GM12873 (cell line): ENCODE results near the gene CYB561A3.

Experiments used
- CTCF ChIP-seq: IDR thresholded peaks from 2 replicates; pipeline ENCODE4 v1.5.1; 2012; ENCODE audit warnings: low read depth, mild to moderate bottlenecking, moderate library complexity, low read length, control low read depth; ENCODE audit not compliant: insufficient read depth; ENCODE audit errors: missing control alignments

CYB561A3 gene

GRCh38 chr11:61305417-61305816 is 56.3 kb downstream of the CYB561A3 start:
- no peak for TF ChIP-seq CTCF

- no peak for TF ChIP-seq CTCF
Observed at GRCh38 chr11:61303725-61304124, 58.0 kb downstream of the CYB561A3 start.

GRCh38 chr11:61302550-61302949 is 59.1 kb downstream of the CYB561A3 start:
- TF ChIP-seq CTCF: no peak
